IMR-90 (cell line): ENCODE measurements around the gene USP24. TPM values are rescaled to one million over a fixed set of nuclear protein-coding genes. Genes with fewer than 3 reads are reported as not detected.

ENCODE experiments used
- ATAC-seq: fragments of 200-7000 bp; cut with Tn5 transposase; 2 replicates; pipeline ENCODE4 v1.9.1; 2020; ENCODE audit warnings: low read depth, mild to moderate bottlenecking, moderate library complexity
- BruUV-seq: library from RNA; stranded (reverse); fragments of 400-500 nt; replicated peaks from 2 replicates; lab custom pipeline; 2021; lab: Mats Ljungman, UMichigan
- CTCF ChIA-PET: fragments of 300-600 bp; formaldehyde crosslinking; extraction: SDS; loops from one replicate; lab custom pipeline; 2021; ENCODE audit warnings: antibody characterized with exemption; lab: Yijun Ruan, JAX
- POLR2A ChIA-PET: fragments of 300-600 bp; sonication (Branson Sonifier 250); formaldehyde crosslinking; loops from one replicate; lab custom pipeline; 2022; ENCODE audit warnings: antibody characterized with exemption; ENCODE audit not compliant: unreplicated experiment; lab: Charles Lee
- DNase-seq: peaks from one replicate; pipeline ENCODE4 v3.0.0; 2013
- H2AFZ ChIP-seq: replicated peaks from 2 replicates; pipeline ENCODE3; 2013; ENCODE audit warnings: low read length, mild to moderate bottlenecking; ENCODE audit not compliant: poor library complexity
- H2AK5ac ChIP-seq: 2 replicates; pipeline ENCODE4 v1.6.1; 2013; ENCODE audit warnings: low read depth, low read length, inconsistent platforms
- H2AK9ac ChIP-seq: replicated peaks from 2 replicates; pipeline ENCODE3; 2013; ENCODE audit warnings: mild to moderate bottlenecking, low read depth, low read length, moderate library complexity; ENCODE audit not compliant: poor library complexity
- H2BK120ac ChIP-seq: 2 replicates; pipeline ENCODE4 v1.6.1; 2013; ENCODE audit warnings: low read depth, low read length, inconsistent platforms
- H2BK15ac ChIP-seq: 3 replicates; pipeline ENCODE4 v1.6.1; 2013; ENCODE audit warnings: low read depth, low read length, inconsistent platforms
- H2BK20ac ChIP-seq: 2 replicates; pipeline ENCODE4 v1.6.1; 2013; ENCODE audit warnings: low read depth, mild to moderate bottlenecking, inconsistent platforms, low read length, moderate library complexity
- H2BK5ac ChIP-seq: 2 replicates; pipeline ENCODE4 v1.6.1; 2013; ENCODE audit warnings: mild to moderate bottlenecking, low read depth, low read length, inconsistent platforms; ENCODE audit not compliant: poor library complexity, severe bottlenecking
- H3K14ac ChIP-seq: replicated peaks from 2 replicates; pipeline ENCODE4 v1.6.1; 2013; ENCODE audit warnings: low read depth, low read length, inconsistent platforms
- H3K18ac ChIP-seq: 2 replicates; pipeline ENCODE4 v1.6.1; 2013; ENCODE audit warnings: low read depth, low read length, control low read depth
- H3K23ac ChIP-seq: 2 replicates; pipeline ENCODE4 v1.6.1; 2013; ENCODE audit warnings: low read depth, low read length, inconsistent platforms
- H3K27ac ChIP-seq: 2 replicates; pipeline ENCODE4 v1.5.1; 2013; ENCODE audit warnings: mild to moderate bottlenecking, control low read depth, low read length; ENCODE audit not compliant: insufficient read depth
- H3K27me3 ChIP-seq: 2 replicates; pipeline ENCODE4 v1.6.1; 2013; ENCODE audit warnings: low read length; ENCODE audit not compliant: control insufficient read depth, insufficient read depth
- H3K36me3 ChIP-seq: 2 replicates; pipeline ENCODE4 v1.6.1; 2013; ENCODE audit warnings: low read length, mixed read lengths; ENCODE audit not compliant: control insufficient read depth, insufficient read depth
- H3K4ac ChIP-seq: 2 replicates; pipeline ENCODE4 v1.6.1; 2013; ENCODE audit warnings: low read depth, low read length, inconsistent platforms
- H3K4me1 ChIP-seq: 2 replicates; pipeline ENCODE4 v1.6.1; 2013; ENCODE audit warnings: low read length, mixed read lengths; ENCODE audit not compliant: control insufficient read depth, insufficient read depth
- H3K4me2 ChIP-seq: 2 replicates; pipeline ENCODE4 v1.6.1; 2013; ENCODE audit warnings: low read depth, mild to moderate bottlenecking, control low read depth, low read length, moderate library complexity
- H3K4me3 ChIP-seq: 2 replicates; pipeline ENCODE4 v1.5.1; 2013; ENCODE audit warnings: low read depth, mild to moderate bottlenecking, control low read depth, low read length, moderate library complexity; ENCODE audit not compliant: insufficient read depth
- H3K56ac ChIP-seq: 2 replicates; pipeline ENCODE4 v1.6.1; 2013; ENCODE audit warnings: low read length, inconsistent platforms; ENCODE audit not compliant: insufficient read depth; ENCODE audit errors: extremely low read depth
- H3K79me1 ChIP-seq, 2 experiments: 2 replicates each; pipeline ENCODE4 v1.6.1; 2013; ENCODE audit warnings: low read length in 2 of 2, inconsistent platforms in 1 of 2, low read depth in 1 of 2
- H3K9ac ChIP-seq: 2 replicates; pipeline ENCODE4 v1.6.1; 2013; ENCODE audit warnings: low read depth, low read length, control low read depth
- H3K9me1 ChIP-seq: 2 replicates; pipeline ENCODE4 v1.6.1; 2013; ENCODE audit warnings: low read length, inconsistent platforms; ENCODE audit not compliant: insufficient read depth
- H3K9me3 ChIP-seq: 2 replicates; pipeline ENCODE4 v1.6.1; 2013; ENCODE audit warnings: low read length; ENCODE audit not compliant: control insufficient read depth, insufficient read depth
- H4K20me1 ChIP-seq: 2 replicates; pipeline ENCODE4 v1.6.1; 2013; ENCODE audit warnings: low read length, inconsistent platforms; ENCODE audit not compliant: insufficient read depth
- H4K5ac ChIP-seq: 2 replicates; pipeline ENCODE4 v1.6.1; 2013; ENCODE audit warnings: mild to moderate bottlenecking, low read depth, low read length, control low read depth
- H4K8ac ChIP-seq, 2 experiments: 2 replicates each; pipeline ENCODE4 v1.6.1; 2013; ENCODE audit warnings: low read depth in 2 of 2, low read length in 2 of 2, control low read depth in 1 of 2, inconsistent platforms in 1 of 2
- H4K91ac ChIP-seq: 2 replicates; pipeline ENCODE4 v1.6.1; 2013; ENCODE audit warnings: low read depth, low read length, inconsistent platforms; ENCODE audit not compliant: insufficient read depth
- CHD1 ChIP-seq: IDR thresholded peaks from 2 replicates; pipeline ENCODE4 v1.6.1; 2012; ENCODE audit warnings: low read depth, low read length, improper control_type of control experiment
- WGBS, 2 experiments: methylation state at CpG; one replicate each; pipeline versions ENCODE4 v1.1.5 to v1.1.7; 2013; ENCODE audit warnings: missing lambda C conversion rate in 2 of 2; ENCODE audit not compliant: insufficient read length in 1 of 2; ENCODE audit errors: extremely low coverage in 2 of 2; 5-methylcytosine and 5-hydroxymethylcytosine counted together
- dilution Hi-C: fragments of 300-500 bp; cut with HindIII; formaldehyde crosslinking; loops from one replicate; pipeline ENCODE4 v1.14.3; 2018; ENCODE audit warnings: low sequenced_read_pairs; ENCODE audit not compliant: unreplicated experiment
- in situ Hi-C: fragments of 300-500 bp; cut with MboI; formaldehyde crosslinking; loops from 3 replicates; pipeline ENCODE4 v1.14.3; 2019; ENCODE audit warnings: low sequenced_read_pairs, inconsistent platforms, mixed read lengths
- intact Hi-C: fragments of 100-400 bp; cut with micrococcal nuclease; formaldehyde crosslinking; loops from 2 replicates; pipeline ENCODE4 v1.10.0; 2022
- polyA plus RNA-seq, 3 experiments: library from polyadenylated mRNA; depleted of rRNA; stranded (reverse); fragments of >200 nt; gene quantifications; 2 replicates each; pipeline ENCODE4 v1.2.3, GENCODE V29; 2012; ENCODE audit warnings: low replicate concordance in 1 of 3
- total RNA-seq: library from RNA; depleted of rRNA; stranded (reverse); fragments of >200 nt; gene quantifications from 2 replicates; pipeline ENCODE4 v1.2.3, GENCODE V29; 2012
- TF ChIP-seq, protein P1 (sequence below): fragments of 150-350 bp; IDR thresholded peaks from 2 replicates; pipeline ENCODE4 v1.6.1; 2016; ENCODE audit warnings: low read depth, mild to moderate bottlenecking, low read length, moderate library complexity, borderline replicate concordance

USP24 gene
- total and polyA plus RNA-seq, 2 of the 4 experiments (the other 2 are of a cell fraction), result 8.4 to 36.7 TPM

DNA sequence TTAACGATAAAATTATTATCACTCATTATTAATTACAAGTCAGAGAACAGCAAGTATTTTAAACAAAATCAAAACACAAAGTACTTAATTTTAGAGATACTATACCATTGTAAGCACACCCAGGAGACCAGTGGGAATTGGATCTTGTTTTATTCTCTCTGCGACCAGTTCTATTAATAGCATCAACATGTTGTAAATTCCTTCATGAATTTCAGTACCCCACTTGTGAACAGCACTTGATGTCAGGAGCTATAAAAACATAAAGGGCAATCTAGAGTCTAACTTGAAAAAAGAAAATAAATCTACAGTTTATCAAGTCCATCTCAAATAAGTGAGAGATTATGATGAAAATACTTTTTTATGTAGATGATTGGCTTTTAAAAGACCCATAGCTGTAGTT lies 42.9 kb downstream of the USP24 start:
- TF ChIP-seq, protein P1, sequence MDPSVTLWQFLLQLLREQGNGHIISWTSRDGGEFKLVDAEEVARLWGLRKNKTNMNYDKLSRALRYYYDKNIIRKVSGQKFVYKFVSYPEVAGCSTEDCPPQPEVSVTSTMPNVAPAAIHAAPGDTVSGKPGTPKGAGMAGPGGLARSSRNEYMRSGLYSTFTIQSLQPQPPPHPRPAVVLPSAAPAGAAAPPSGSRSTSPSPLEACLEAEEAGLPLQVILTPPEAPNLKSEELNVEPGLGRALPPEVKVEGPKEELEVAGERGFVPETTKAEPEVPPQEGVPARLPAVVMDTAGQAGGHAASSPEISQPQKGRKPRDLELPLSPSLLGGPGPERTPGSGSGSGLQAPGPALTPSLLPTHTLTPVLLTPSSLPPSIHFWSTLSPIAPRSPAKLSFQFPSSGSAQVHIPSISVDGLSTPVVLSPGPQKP, result no peak
- TF ChIP-seq CHD1, result no peak
- peaks cover 7 to 30% of the 10 kb centered on the region in 2 experiments for H3K79me1 ChIP-seq
- H3K4me1 ChIP-seq, result no peaks in the 10 kb centered on the region; the same call in 1 of the 2 replicates
- WGBS, 2 experiments, result no CpG with 5 or more reads among the region's 2 CpGs
- no peak overlapping the region for H2BK5ac ChIP-seq
- in situ Hi-C loops, result no loop called here
- no peak overlapping the region for H2AK5ac ChIP-seq
- H2BK15ac ChIP-seq, result no peak overlapping the region
- H4K20me1 ChIP-seq, result peaks cover 3% of the 10 kb centered on the region; the same call in 1 of the 2 replicates
- no peak for ATAC-seq
- no peak overlapping the region for H4K91ac ChIP-seq
- DNase-seq, result no peak
- dilution Hi-C loops, result no loop called here
- no peak overlapping the region for H2AFZ ChIP-seq
- peaks cover 5% of the 10 kb centered on the region for H3K9me1 ChIP-seq
- ChIA-PET CTCF (no interaction called here), POLR2A (no interaction called here)
- no peak overlapping the region for H3K18ac ChIP-seq
- no peak overlapping the region for H2BK20ac ChIP-seq
- no TSS peak for BruUV-seq
- H3K14ac ChIP-seq, result no peak overlapping the region
- H3K27ac ChIP-seq, result no peak overlapping the region
- no peak overlapping the region for H3K4me2 ChIP-seq
- no peak overlapping the region for H4K8ac ChIP-seq
- no peaks in the 10 kb centered on the region for H3K9me3 ChIP-seq
- H3K4me3 ChIP-seq, result no peak overlapping the region
- H3K36me3 ChIP-seq, result peaks cover 9% of the 10 kb centered on the region
- no peak overlapping the region for H3K23ac ChIP-seq
- H2AK9ac ChIP-seq, result no peak overlapping the region
- no peaks in the 10 kb centered on the region for H3K27me3 ChIP-seq
- H3K56ac ChIP-seq, result no peak overlapping the region
- no peak overlapping the region for H3K4ac ChIP-seq
- H3K9ac ChIP-seq, result no peak overlapping the region
- no peak overlapping the region for H2BK120ac ChIP-seq
- H4K5ac ChIP-seq, result no peak overlapping the region
- intact Hi-C loops, result no loop called here
